Measurements from ENCODE around the gene GOLGA8S.
"Not testable (repeated sequence)": the region's sequence is repeated elsewhere in the genome, so short reads cannot be mapped to it uniquely, and the experiment has no call there.

GRCh38 chr15:23311233-23311632 is 43.3 kb upstream of the GOLGA8S start:
- TF ChIP-seq CTCF (IDR thresholded peaks at IDR 0.05); EZH2 (IDR thresholded peaks at IDR 0.05; ENCODE audit: borderline replicate concordance, insufficient read depth, low read depth, low read length, poor library complexity, severe bottlenecking): not testable (repeated sequence)

Data from B cell (primary cell).